Mesendoderm (in vitro differentiated cells): ENCODE data around the gene ADIRF.
A peak's percentile ranks its signal among the peaks of the same experiment; 100 is the strongest.

ENCODE experiments used
- DNase-seq: peaks from one replicate; pipeline ENCODE4 v3.0.0; 2013
- H2AK5ac ChIP-seq: 2 replicates; pipeline ENCODE4 v1.6.1; 2013; ENCODE audit warnings: low read length, inconsistent platforms
- H2BK120ac ChIP-seq: 2 replicates; pipeline ENCODE4 v1.6.1; 2013; ENCODE audit warnings: low read depth, mild to moderate bottlenecking, low read length, moderate library complexity, mixed read lengths
- H2BK15ac ChIP-seq: replicated peaks from 2 replicates; pipeline ENCODE4 v1.6.1; 2013; ENCODE audit warnings: low read depth, mild to moderate bottlenecking, moderate library complexity
- H2BK5ac ChIP-seq: 2 replicates; pipeline ENCODE4 v1.6.1; 2013; ENCODE audit warnings: low read length, inconsistent platforms
- H3K18ac ChIP-seq: 2 replicates; pipeline ENCODE4 v1.6.1; 2013; ENCODE audit warnings: mild to moderate bottlenecking, low read length, mixed read lengths
- H3K23ac ChIP-seq: one replicate; pipeline ENCODE4 v1.6.1; 2013; ENCODE audit warnings: low read length
- H3K27ac ChIP-seq: 2 replicates; pipeline ENCODE4 v1.5.1; 2013; ENCODE audit warnings: low read depth, mild to moderate bottlenecking, inconsistent platforms, low read length, moderate library complexity
- H3K27me3 ChIP-seq: 2 replicates; pipeline ENCODE4 v1.6.1; 2013; ENCODE audit warnings: low read length, control low read depth, mild to moderate bottlenecking, inconsistent platforms; ENCODE audit not compliant: insufficient read depth, poor library complexity
- H3K36me3 ChIP-seq: 2 replicates; pipeline ENCODE4 v1.6.1; 2013; ENCODE audit warnings: low read length, inconsistent platforms; ENCODE audit not compliant: control insufficient read depth, insufficient read depth
- H3K4ac ChIP-seq: one replicate; pipeline ENCODE4 v1.6.1; 2013; ENCODE audit warnings: low read depth, mild to moderate bottlenecking, low read length, moderate library complexity
- H3K4me1 ChIP-seq: 2 replicates; pipeline ENCODE4 v1.6.1; 2013; ENCODE audit warnings: low read depth, low read length, inconsistent platforms; ENCODE audit not compliant: control insufficient read depth
- H3K4me2 ChIP-seq: 2 replicates; pipeline ENCODE4 v1.6.1; 2013; ENCODE audit warnings: low read length
- H3K4me3 ChIP-seq: 2 replicates; pipeline ENCODE4 v1.5.1; 2013; ENCODE audit warnings: mild to moderate bottlenecking, low read length
- H3K56ac ChIP-seq: one replicate; pipeline ENCODE4 v1.6.1; 2013; ENCODE audit warnings: low read length
- H3K79me1 ChIP-seq: 2 replicates; pipeline ENCODE4 v1.6.1; 2013; ENCODE audit warnings: low read length, inconsistent platforms
- H3K79me2 ChIP-seq: 2 replicates; pipeline ENCODE4 v1.6.1; 2013; ENCODE audit warnings: mild to moderate bottlenecking, low read length; ENCODE audit not compliant: control insufficient read depth, insufficient read depth
- H3K9ac ChIP-seq: 2 replicates; pipeline ENCODE4 v1.6.1; 2013; ENCODE audit warnings: low read length, inconsistent platforms
- H4K5ac ChIP-seq: one replicate; pipeline ENCODE4 v1.6.1; 2013; ENCODE audit warnings: low read length
- H4K8ac ChIP-seq: one replicate; pipeline ENCODE4 v1.6.1; 2013; ENCODE audit warnings: low read depth, mild to moderate bottlenecking, control low read depth, low read length, moderate library complexity
- WGBS: extraction: QIAGEN DNeasy Blood & Tissue Kit; methylation state at CpG from one replicate; pipeline ENCODE4 v1.1.7; 2013; ENCODE audit warnings: low lambda C conversion rate, missing lambda C conversion rate; ENCODE audit not compliant: insufficient coverage; ENCODE audit errors: extremely low coverage; 5-methylcytosine and 5-hydroxymethylcytosine counted together

ADIRF gene

DNA sequence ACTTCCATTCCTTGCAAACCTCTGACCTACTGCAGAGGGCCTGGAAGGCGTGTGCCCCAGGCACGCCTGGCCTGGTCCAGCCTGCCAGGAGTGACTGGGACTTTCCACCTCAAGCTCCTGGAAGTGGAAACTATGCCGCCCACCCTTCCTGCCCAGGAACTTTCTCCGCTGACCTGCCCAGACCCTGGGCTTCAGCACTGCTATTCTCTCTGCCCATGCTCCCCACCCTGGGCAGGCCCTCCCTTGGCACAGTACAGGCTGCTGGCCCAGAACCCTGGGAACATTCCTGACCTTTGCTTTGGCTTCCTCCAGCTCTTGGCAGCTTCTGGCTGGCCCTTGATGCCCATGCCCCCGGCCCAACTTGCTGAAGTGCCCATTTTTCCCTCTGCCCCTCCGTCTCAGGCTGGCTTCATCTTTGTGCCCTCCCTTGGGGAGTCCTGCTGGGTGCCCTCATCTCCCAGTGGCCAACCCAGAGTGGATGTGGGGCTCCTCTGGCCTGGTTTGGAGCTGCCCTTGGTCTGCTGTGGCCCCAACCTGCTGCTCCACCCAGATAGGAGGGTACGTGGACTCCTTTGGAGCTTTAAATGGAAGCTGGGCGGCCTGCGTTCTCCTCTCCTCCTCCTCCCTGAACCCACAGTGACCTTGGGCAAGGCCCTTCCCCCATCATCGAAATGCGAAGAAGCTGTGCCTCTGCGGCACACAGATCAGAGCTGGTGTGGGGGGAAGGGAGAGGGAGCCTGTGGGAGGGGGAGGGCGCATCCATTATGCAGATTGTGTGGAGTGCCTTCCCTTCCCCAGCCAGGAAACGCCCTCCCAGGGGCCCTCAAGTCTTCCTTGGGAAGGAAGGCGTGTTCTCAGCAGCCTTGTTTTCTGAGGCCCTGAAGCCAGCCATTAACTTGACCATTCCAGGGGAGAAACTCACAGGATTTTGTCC, 14.3 kb upstream of the ADIRF start:
- H3K27me3 ChIP-seq = no peaks in the 10 kb centered on the region
- no peaks in the 10 kb centered on the region for H3K36me3 ChIP-seq
- H2AK5ac ChIP-seq = peak overlapping the region; percentile 79
- H3K4ac ChIP-seq = peak overlapping the region; percentile 90
- peak overlapping the region; percentile 92 for H2BK5ac ChIP-seq
- DNase-seq = peak; percentile 99
- WGBS = no CpG with 5 or more reads among the region's 15 CpGs
- no peak overlapping the region for H4K5ac ChIP-seq
- peak overlapping the region; percentile 72 for H3K18ac ChIP-seq
- H3K9ac ChIP-seq = peak overlapping the region; percentile 40
- no peak overlapping the region for H2BK15ac ChIP-seq
- H3K56ac ChIP-seq = peak overlapping the region; percentile 85
- H3K79me1 ChIP-seq = no peaks in the 10 kb centered on the region
- H3K4me1 ChIP-seq = peaks cover 29% of the 10 kb centered on the region
- H4K8ac ChIP-seq = no peak overlapping the region
- peak overlapping the region; percentile 40 for H2BK120ac ChIP-seq
- H3K23ac ChIP-seq = peak overlapping the region; percentile 70
- H3K27ac ChIP-seq = peak overlapping the region; percentile 46
- no peak overlapping the region for H3K4me2 ChIP-seq
- no peaks in the 10 kb centered on the region for H3K79me2 ChIP-seq
- H3K4me3 ChIP-seq = no peak overlapping the region

DNA sequence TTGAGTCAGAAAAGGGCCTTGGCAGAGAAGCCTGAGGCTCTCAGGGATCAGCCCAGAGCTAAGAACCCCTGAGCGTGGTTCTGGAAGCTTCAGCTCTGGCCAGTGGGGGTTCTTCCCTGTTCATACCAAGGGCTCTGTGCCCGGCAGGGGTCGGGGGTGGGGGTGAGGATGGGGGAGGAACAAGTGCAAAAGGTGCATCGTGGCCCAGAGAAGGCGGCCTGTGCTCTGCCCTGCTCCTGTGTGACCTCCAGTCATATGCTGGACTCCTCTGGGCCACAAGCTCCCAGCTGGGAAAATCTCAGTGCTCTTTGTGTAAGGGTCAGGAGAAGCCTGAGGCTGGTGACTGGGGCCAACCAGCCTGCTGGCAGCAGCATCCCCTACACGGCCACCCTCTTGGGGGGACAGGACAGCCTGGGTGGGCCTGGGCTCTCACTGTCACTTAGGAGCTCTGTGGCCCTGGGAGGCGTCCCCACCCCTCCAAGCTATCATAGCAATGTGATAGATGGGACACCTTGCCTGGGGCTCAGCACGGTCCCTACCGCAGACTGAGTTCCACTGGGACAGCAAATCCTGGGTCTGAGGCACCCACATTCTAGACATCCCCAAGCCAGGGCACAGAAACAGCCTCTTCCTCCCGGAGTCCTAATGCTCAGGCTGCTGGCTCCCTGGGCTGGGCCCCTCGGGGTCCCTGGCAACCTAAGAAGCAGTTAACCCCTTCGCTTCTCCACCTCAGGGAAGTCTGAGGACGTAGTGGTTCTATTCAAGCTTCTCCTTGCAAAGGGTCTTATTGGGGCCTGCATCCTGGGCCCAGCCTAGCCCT, 13.4 kb upstream of the ADIRF start:
- Histone ChIP-seq H3K23ac (peak overlapping the region; percentile 54), H3K27ac (peak overlapping the region; percentile 79), H3K4me2 (no peak overlapping the region), H3K4me3 (no peak overlapping the region), H2BK120ac (peak overlapping the region; percentile 40), H2BK5ac (peak overlapping the region; percentile 88), H3K79me1 (no peaks in the 10 kb centered on the region), H4K5ac (no peak overlapping the region), H2AK5ac (peak overlapping the region; percentile 86), H3K27me3 (no peaks in the 10 kb centered on the region), H3K4me1 (peaks cover 30% of the 10 kb centered on the region), H3K79me2 (no peaks in the 10 kb centered on the region), H3K4ac (peak overlapping the region; percentile 90), H2BK15ac (no peak overlapping the region), H4K8ac (peak overlapping the region; percentile 6), H3K36me3 (no peaks in the 10 kb centered on the region), H3K56ac (peak overlapping the region; percentile 77), H3K18ac (peak overlapping the region; percentile 72), H3K9ac (peak overlapping the region; percentile 41)
- WGBS = no CpG with 5 or more reads among the region's 13 CpGs
- DNase-seq = no peak

DNA sequence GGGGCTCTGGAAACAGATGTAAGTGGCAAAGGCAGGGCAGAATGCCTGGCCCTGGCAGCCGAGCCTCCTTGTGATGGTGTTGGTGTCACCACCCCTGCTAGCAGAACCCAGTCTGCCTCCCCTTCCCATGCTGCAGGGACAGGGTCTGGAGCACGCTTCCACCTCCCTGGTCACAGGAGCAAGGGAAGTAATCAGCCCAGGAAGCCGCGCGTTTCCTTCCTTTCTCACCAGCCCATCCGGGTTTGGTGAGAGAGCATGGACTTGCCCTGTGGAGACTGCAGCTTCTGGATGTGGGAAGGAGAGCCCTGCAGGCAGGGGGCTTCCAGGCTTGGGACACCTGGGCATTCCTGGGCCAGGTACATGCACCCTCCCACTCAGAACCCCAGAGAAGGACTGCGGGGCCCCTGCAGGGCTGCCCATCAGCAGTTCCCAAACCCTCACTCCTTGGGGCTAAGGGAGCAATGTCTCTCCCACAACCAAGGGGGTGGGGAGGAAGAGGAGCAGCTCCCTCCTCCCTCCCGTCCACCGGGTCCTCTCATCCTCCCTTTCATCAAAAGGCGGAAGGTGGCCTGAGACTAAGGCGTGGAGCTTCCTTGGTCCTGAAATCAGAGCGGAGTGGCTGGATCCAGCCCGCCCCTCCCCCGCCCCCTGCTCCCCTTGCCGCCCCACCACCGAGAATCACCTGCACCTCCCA, 12.6 kb upstream of the ADIRF start:
- no peak overlapping the region for H3K4ac ChIP-seq
- H3K27ac ChIP-seq = peak overlapping the region; percentile 79
- no peaks in the 10 kb centered on the region for H3K36me3 ChIP-seq
- no peaks in the 10 kb centered on the region for H3K79me2 ChIP-seq
- no CpG with 5 or more reads among the region's 16 CpGs for WGBS
- peak overlapping the region; percentile 41 for H3K9ac ChIP-seq
- H2BK15ac ChIP-seq = no peak overlapping the region
- H3K4me2 ChIP-seq = no peak overlapping the region
- H3K4me3 ChIP-seq = no peak overlapping the region
- H3K79me1 ChIP-seq = no peaks in the 10 kb centered on the region
- H2BK120ac ChIP-seq = peak overlapping the region; percentile 40
- H2AK5ac ChIP-seq = peak overlapping the region; percentile 71
- peak; percentile 52 for DNase-seq
- H2BK5ac ChIP-seq = peak overlapping the region; percentile 88
- H3K18ac ChIP-seq = peak overlapping the region; percentile 72
- H4K8ac ChIP-seq = no peak overlapping the region
- H3K23ac ChIP-seq = peak overlapping the region; percentile 54
- peak overlapping the region; percentile 77 for H3K56ac ChIP-seq
- no peaks in the 10 kb centered on the region for H3K27me3 ChIP-seq
- H3K4me1 ChIP-seq = peaks cover 34% of the 10 kb centered on the region
- no peak overlapping the region for H4K5ac ChIP-seq

DNA sequence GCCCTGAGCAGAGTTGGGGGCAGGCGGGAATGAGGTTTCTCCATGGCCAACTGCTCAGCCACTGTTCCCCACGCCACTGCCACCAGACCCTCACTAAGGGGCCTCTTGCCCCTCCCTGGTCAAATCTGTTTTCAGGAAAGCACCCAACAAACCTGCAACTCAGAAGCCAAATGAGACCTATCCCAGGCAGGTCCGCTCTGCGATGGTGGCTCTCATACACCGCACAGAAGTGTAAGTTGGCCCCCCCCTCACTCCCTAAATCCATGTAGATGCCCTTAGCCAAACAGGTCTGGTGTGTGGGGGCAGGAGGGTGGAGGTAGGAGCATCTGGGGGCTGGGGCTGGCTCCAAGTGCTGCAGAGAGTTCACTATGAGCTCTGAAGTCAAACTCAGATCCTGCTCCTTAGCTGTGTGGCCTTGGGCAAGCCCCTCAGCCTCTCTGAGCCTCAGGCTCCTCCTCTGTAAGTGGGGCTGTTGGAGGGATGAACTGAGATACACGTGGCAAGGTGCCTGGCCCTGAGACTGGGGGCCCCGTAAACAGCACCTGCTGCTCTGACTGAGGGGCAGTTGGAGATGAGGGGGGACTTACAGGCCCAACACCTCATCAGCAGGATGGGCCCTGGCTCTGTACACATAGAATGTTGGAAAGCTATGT, 12.0 kb upstream of the ADIRF start:
- Histone ChIP-seq H3K4ac (no peak overlapping the region), H3K4me2 (no peak overlapping the region), H3K9ac (no peak overlapping the region), H4K8ac (no peak overlapping the region), H3K36me3 (no peaks in the 10 kb centered on the region), H4K5ac (no peak overlapping the region), H2AK5ac (peak overlapping the region; percentile 64), H3K79me1 (no peaks in the 10 kb centered on the region), H3K56ac (peak overlapping the region; percentile 65), H3K79me2 (no peaks in the 10 kb centered on the region), H3K4me1 (peaks cover 35% of the 10 kb centered on the region), H3K27me3 (no peaks in the 10 kb centered on the region), H3K18ac (peak overlapping the region; percentile 72), H3K23ac (no peak overlapping the region), H3K4me3 (no peak overlapping the region), H2BK15ac (no peak overlapping the region), H2BK120ac (no peak overlapping the region), H2BK5ac (peak overlapping the region; percentile 31), H3K27ac (no peak overlapping the region)
- no CpG with 5 or more reads among the region's 7 CpGs for WGBS
- DNase-seq = no peak

DNA sequence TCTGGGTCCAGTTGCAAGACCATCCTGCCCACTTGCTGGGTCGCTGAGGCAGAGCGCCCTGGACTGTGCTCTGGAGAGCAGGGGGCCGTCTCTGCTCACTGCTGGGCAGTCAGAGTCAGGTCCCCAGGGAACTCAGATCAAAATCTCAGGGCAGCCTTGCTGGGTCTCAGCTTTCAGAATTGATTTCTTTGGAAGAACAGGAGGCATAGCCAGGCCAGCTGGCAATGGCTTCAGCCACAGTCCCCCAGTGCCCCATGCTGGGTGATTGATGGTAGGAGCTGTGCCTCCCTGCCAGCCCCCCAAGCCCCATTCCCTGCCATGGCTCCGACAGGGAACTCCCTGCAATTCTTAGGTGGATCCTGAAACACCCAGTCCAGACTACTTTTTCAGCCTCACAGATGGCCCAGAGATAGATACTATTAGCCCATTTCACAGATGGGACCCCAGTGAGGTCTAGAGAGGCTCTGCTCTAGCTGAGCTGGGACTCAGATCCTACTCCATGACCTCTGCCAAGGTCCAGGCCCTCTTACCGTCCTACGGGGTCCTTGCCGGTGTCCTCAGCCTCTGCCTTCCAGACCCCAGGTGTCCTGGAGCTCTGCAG, 11.3 kb upstream of the ADIRF start:
- no peak overlapping the region for H3K27ac ChIP-seq
- H3K79me1 ChIP-seq = no peaks in the 10 kb centered on the region
- H2BK120ac ChIP-seq = no peak overlapping the region
- no CpG with 5 or more reads among the region's 7 CpGs for WGBS
- no peaks in the 10 kb centered on the region for H3K27me3 ChIP-seq
- H3K56ac ChIP-seq = peak overlapping the region; percentile 65
- peak overlapping the region; percentile 64 for H2AK5ac ChIP-seq
- no peak overlapping the region for H4K8ac ChIP-seq
- peak overlapping the region; percentile 39 for H3K4ac ChIP-seq
- H3K4me1 ChIP-seq = peaks cover 35% of the 10 kb centered on the region
- H3K18ac ChIP-seq = peak overlapping the region; percentile 72
- H3K4me2 ChIP-seq = no peak overlapping the region
- no peak overlapping the region for H4K5ac ChIP-seq
- H2BK15ac ChIP-seq = no peak overlapping the region
- H3K23ac ChIP-seq = no peak overlapping the region
- no peak for DNase-seq
- no peaks in the 10 kb centered on the region for H3K36me3 ChIP-seq
- no peak overlapping the region for H3K4me3 ChIP-seq
- H3K79me2 ChIP-seq = no peaks in the 10 kb centered on the region
- no peak overlapping the region for H3K9ac ChIP-seq
- no peak overlapping the region for H2BK5ac ChIP-seq
